GDM1 (cell line): ENCODE data around the gene BTN3A1.
"Not testable (repeated sequence)": the region's sequence is repeated elsewhere in the genome, so short reads cannot be mapped to it uniquely, and the experiment has no call there.

Experiments
- DNase-seq: peaks from one replicate; lab custom pipeline; 2025; lab: John Stamatoyannopoulos, UW

Gene BTN3A1

DNA sequence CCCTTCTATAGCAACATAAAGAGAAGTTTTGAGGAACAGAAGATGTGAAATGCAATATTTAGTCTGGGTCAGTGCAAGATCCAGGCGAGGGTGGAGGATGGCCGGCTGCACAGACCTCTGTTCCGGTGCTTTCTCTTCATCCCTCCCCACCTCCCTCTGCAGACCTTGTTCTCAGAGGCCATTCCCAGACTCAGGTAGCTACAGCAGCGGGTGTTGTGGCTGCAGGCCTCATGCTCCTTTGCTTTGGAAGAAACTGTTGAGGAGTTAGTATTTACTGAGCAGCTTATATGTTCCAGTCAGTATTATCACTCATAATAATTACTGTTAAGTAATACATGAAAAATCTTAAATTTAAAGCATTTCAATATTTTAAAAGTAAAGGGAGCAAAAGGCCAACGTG lies 39.9 kb downstream of the BTN3A1 start:
- no peak for DNase-seq

DNA sequence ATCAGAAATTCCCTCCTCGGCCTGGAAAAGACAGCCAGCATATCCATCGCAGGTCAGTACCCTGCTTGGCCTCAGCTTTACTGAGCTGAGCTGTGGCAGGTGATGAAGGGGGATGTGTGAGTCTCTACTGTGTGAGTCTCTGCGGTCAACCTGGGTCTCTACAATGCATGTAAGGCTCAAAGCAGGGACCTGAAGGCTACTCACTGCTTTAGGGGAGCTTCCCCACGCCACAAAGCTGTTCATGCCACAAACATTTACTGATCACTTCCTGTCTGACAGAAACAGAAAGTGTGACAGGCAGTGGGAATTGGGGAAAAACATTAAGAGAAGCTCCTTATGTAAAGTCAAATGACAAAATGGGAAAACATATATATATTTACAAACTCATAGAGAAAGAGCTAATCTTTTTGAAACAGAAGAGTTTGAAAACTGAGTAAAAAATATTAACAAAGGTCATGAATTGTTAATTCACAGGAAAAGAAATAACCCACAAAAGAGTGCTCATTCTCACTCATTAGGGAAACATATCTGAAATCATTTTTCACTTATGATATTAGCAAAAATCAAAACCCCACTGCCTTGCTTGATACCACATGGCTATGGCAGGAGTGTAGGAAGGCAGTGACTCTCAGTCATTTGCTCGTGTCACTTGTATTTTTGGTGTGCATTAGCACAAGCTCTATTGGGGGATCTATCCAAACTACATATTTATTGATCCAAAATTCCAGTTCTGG lies 44.0 kb downstream of the BTN3A1 start:
- DNase-seq = no peak

DNA sequence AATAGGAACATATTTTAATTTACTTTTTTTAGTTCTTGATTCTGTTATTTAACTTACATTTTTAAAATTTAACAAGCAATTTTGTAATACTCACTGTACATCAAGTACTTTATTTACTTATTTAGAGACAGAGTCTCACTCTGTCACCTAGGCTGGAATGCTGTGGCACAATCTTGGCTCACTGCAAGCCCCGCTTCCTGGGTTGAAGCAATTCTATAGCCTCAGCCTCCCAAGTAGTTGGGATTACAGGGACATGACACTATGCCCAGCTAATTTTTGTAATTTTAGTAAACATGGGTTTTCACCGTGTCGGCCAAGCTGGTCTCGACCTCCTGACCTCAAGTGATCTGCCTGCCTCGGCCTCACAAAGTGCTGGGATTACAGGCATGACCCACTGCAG lies 45.2 kb downstream of the BTN3A1 start:
- no peak for DNase-seq

DNA sequence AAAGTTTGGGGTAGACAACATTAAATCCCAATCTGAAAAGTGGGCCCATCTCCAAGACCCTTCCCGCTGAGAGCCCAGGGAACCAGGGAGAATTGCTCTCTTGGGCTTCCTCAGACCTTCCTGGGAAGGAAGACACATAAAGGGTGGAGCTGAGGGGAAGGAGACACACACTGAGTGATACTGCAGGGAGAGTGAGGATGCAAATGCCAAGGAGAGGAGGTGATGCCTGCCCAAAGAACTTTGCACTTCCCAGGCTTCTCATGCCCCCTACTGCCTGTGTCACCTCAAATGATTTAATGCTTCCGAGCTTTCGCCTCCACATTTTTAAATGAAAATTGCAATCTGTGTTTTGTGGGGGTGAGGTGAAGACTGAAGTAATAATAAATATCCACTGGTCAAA lies 48.2 kb downstream of the BTN3A1 start:
- no peak for DNase-seq

DNA sequence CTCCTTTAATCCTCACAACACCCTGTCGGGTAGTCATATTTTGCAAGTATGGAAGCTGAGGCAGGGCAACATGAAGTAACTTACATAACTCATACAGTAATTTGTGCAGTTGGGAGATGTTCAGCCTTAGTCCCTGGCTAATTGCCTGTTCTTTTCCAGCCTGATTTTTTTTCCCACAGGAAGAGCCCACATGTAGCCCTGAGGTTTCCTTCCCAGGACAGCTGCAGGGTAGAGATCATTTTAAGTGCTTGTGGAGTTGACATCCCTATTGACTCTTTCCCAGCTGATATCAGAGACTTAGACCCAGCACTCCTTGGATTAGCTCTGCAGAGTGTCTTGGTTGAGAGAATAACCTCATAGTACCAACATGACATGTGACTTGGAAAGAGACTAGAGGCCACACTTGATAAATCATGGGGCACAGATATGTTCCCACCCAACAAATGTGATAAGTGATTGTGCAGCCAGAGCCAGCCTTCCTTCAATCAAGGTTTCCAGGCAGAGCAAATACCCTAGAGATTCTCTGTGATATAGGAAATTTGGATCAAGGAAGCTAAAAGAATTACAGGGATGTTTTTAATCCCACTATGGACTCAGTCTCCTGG lies 50.7 kb downstream of the BTN3A1 start:
- DNase-seq = no peak

DNA sequence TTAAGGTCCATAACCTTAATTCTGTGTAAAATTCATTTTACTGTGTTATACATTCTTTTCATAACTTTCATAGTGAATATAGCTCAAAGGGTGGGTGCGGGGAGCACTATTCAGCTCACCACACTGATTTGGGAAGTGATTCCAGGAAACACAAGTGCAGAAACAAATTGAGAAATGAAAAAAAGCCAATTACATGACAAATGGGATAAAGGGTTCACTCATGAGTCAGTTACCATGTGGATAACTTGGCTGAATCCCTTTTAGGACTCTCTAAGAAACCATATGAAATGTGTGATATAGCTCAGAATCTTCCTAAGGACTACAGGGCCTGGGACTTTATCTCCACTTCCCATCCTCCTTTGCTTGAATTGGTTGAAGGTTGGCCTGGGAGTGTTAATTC lies 52.6 kb downstream of the BTN3A1 start:
- DNase-seq = no peak

DNA sequence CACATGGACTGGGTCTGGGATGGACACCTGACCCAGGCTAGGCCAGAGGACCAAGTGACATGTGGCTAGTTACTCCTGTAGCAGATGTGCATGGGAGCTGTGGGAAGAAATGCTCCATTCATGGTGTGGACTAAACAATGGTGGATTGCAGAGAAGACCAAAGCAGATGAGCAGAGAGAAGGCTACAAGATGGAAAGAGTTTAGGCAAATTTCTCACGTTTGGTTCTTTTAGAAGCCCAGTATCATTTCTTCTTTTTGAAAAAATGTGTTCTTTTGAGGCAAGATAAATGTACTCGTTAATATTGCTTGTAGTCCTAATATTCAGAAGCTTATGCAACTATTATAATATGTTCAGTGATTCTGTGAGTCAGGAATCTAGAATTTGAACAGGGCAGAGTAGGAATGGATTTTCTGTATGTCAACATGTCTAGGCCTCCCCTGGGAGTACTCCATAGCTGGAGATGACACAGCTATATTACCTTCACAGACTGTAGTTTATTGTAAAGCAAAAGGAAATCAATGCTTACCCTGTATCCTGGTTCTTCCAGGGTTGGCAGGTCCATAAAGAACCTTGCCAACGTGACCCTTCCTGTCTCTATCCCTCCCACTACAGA lies 53.4 kb downstream of the BTN3A1 start:
- no peak for DNase-seq

DNA sequence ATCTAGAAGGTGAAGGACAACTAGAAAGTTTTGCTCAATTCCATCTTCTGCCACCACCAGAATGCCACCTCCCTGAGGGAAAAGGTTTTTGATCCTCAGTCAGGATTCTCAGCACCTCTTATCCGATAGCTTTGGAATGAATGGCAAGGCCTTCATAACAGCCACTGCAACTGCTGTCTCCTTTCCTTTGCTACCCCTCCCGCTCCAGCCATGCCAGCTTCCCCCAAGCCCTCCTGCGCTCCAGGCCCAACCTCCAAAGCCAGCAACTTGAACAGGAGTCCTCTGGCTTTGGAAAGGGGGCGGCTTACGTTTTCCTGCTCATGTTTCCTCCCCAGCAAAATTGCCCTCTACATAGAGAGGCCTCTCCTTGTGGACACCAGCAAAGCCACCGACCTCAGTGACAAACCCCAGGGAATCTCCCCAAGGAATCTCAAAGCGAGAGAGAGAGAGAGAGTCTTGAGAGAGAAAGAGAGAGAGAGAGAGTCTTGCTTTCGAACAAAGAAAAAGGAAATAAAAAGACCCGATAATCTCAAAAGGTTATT lies 55.3 kb downstream of the BTN3A1 start:
- DNase-seq = no peak

DNA sequence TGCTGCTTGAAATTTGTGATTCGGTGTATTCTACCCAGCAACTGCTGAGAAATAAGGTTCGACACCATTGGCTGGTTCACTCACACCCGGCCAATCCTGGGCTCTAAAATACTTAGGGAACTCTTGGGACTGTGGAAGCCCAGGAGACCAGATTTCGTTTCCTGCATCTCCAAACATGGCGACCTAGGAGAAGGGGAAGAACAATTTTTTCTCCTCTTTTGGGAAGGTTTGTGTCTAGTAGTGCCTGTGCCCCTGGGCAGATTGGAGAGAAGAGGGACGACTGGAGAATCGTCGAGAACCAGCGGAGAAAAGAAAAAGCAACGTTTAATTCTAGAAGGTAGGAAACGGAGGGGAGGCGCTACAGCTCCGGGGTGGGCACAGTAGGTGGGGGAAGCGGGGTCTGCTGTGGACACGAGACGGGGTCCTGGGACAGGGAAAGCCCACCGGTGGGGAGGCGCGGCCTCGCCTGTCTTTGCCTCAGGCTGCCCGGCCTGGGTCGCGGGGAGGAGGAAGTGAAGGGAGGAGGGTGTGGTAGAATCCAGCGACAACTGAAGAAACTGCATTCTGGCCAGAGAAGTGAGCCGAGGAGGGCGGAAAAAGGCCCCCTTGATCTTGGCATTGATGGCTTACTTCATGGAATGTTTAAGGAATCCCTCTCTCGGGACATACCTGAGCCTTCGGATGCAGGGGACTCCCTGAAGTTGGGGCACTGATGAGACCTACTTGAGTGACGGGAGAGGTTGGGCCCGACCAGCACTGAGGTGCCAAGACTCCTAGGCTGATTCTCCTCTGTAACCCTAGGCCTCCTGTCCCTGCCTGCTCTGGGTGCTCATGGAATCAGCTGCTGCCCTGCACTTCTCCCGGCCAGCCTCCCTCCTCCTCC lies 56.0 kb downstream of the BTN3A1 start, which contains the start of gene BTN2A1:
Gene BTN2A1 (plus strand): TSS at position 150 of the 883 bp plus-strand sequence. CDS start 682 bp downstream, at position 832.
- peak; percentile 71 for DNase-seq

DNA sequence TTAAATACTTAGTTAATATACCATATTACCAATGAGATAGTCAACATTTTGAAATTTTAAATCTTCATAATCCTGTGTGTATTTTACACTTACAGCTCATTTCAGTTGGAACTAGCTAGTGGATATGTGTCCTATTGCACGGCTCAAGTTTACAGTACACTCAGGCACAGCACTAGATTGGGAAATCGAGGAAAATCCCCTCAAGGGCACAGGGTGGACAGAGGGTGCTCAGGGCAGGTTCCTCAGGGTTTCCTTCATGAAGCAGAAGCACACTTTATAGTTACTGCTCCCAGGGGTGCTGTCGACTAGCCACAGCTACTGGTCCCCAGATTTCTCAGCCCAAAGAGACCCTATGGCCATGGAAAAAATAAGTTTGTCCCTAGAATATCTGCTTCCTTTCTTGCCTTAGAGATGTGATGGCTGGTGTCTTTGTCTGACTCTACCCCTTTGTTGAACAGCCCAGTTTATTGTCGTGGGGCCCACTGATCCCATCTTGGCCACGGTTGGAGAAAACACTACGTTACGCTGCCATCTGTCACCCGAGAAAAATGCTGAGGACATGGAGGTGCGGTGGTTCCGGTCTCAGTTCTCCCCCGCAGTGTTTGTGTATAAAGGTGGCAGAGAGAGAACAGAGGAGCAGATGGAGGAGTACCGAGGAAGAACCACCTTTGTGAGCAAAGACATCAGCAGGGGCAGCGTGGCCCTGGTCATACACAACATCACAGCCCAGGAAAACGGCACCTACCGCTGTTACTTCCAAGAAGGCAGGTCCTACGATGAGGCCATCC lies 57.1 kb downstream of the BTN3A1 start:
- no peak for DNase-seq

DNA sequence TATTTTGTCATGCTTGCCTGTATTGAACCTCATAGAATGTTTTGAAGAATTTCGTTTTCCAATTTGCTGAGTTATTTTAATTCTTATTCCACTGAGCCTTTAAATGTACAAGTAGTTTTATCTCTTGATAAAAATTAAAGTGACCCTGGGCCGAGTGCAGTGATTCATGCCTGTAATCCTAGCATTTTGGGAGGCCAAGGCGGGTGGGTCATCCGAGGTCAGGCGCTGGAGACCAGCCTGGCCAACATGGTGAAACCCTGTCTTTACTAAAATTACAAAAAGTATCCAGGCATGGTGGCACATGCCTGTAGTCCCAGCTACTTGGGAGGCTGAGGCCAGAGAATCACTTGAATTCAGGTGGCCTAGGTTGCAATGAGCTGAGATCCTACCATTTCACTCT lies 59.3 kb downstream of the BTN3A1 start:
- not testable (repeated sequence) for DNase-seq

DNA sequence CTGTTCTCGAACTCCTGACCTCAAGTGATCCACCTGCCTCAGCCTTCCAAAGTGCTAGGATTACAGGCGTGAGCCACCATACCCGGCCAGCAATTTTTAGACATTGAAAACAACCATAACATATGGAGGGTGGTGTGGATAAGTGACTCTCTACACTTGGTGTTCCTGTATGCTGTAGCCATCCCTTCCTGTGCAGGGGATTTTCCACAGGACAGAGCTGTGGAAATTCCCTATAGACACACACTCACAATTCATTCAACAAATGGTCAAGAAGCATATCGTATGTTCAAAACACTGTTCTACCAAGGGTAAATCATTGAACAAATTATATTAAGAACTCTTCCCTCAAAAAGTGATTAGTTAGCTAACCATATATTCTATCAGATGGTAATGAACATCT lies 61.9 kb downstream of the BTN3A1 start:
- DNase-seq = no peak

DNA sequence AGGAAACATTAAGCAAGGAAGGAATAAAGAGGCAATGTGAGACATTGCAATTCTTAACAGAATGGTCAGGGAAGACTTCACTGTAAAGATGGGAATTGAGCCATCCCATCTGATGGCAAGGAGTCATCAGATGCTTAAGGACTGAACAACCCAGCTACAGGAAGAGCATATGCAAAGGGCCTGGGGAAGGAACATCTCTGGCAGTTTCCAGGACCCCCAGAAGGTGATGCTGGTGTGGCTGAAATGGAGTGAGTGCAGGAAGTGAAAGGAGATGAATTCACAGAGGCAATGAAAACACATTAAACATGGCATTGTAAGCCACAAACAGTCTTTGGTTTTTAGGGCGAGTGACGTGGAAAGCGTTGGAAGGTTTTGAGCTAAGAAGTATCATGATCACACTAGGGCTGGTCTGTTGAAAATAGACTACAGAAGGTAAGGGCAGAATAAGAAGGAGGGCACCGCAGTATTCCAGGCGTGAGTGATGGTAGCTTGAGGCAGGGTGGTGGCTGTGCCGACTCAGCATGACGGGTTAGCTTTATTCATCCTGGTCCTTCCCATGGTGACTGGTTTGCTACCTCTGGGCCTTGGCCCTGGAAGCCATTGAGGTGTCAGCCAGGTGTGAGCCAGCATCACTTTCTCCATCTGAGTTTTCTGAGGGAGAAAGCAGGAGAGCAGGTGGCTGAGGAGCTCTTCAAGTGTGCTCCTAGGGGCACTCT lies 62.5 kb downstream of the BTN3A1 start:
- DNase-seq = no peak
